Dedifferentiated amniotic fluid mesenchymal stem cell (primary cell): ENCODE data around the gene CFAP53.
"Not testable (repeated sequence)": the region's sequence is repeated elsewhere in the genome, so short reads cannot be mapped to it uniquely, and the experiment has no call there.

Experiments used
- DNase-seq: peaks from one replicate; pipeline ENCODE4 v3.0.0-alpha.2; 2016; ENCODE audit errors: extremely low spot score

CFAP53 gene

GRCh38 chr18:50266248-50266704 lies at the start of gene CFAP53:
CFAP53 (minus strand) TSS chr18:50266495; CDS start chr18:50266404, 91 bp downstream.
- DNase-seq = peak; percentile 81

GRCh38 chr18:50315100-50315871 lies 49.0 kb upstream of the CFAP53 start:
- DNase-seq = no peak

GRCh38 chr18:50313873-50314460 lies 47.7 kb upstream of the CFAP53 start:
- DNase-seq = no peak

- no peak for DNase-seq
Observed at GRCh38 chr18:50313031-50313607, 46.8 kb upstream of the CFAP53 start.

- no peak for DNase-seq
Observed at GRCh38 chr18:50312296-50313030, 46.2 kb upstream of the CFAP53 start.

GRCh38 chr18:50311650-50312049 lies 45.4 kb upstream of the CFAP53 start:
- no peak for DNase-seq

GRCh38 chr18:50310080-50310479 lies 43.8 kb upstream of the CFAP53 start:
- no peak for DNase-seq

- not testable (repeated sequence) for DNase-seq
Observed at GRCh38 chr18:50308851-50309250, 42.6 kb upstream of the CFAP53 start.

- peak; percentile 91 for DNase-seq
Observed at GRCh38 chr18:50307738-50308470, 41.6 kb upstream of the CFAP53 start.

- no peak for DNase-seq
Observed at GRCh38 chr18:50307400-50307737, 41.1 kb upstream of the CFAP53 start.

GRCh38 chr18:50306944-50307343 lies 40.6 kb upstream of the CFAP53 start:
- DNase-seq = no peak

GRCh38 chr18:50301074-50301473 lies 34.8 kb upstream of the CFAP53 start:
- DNase-seq = no peak

- no peak for DNase-seq
Observed at GRCh38 chr18:50299626-50300388, 33.5 kb upstream of the CFAP53 start.

GRCh38 chr18:50298443-50299284 lies 32.4 kb upstream of the CFAP53 start:
- no peak for DNase-seq

GRCh38 chr18:50297621-50298442 lies 31.5 kb upstream of the CFAP53 start:
- DNase-seq = peak; percentile 48

GRCh38 chr18:50293039-50293438 lies 26.7 kb upstream of the CFAP53 start:
- DNase-seq = no peak

GRCh38 chr18:50289108-50289443 lies 22.8 kb upstream of the CFAP53 start:
- no peak for DNase-seq

GRCh38 chr18:50288348-50289107 lies 22.2 kb upstream of the CFAP53 start:
- DNase-seq = not testable (repeated sequence)
